HG03460 (cell line): Measurements from ENCODE around the gene BTF3.

ENCODE experiments used
- ATAC-seq: cut with Tn5 transposase; IDR thresholded peaks from one replicate; pipeline ENCODE4 v1.9.1; 2021; ENCODE audit not compliant: unreplicated experiment

BTF3 gene

DNA sequence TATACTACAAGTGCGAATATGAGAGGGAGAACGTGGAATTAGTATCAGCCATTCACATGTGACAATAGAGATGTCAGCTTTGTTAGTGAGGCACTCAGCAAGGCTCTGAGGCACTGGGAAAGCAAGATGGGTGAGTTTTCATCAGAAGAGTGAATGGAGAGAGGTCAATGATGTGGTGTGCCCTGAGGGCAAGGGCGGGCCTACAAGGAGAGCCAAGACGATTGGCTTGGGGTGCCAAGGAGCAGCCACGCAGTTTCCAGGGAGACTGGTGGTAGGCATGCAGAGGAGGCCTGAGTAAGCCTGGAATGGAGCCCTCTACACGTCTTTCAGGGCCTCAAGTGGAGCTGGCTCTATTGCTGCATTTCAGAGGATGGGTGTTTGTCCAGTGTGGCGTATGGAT is 24.7 kb downstream of the BTF3 start:
- no peak for ATAC-seq

DNA sequence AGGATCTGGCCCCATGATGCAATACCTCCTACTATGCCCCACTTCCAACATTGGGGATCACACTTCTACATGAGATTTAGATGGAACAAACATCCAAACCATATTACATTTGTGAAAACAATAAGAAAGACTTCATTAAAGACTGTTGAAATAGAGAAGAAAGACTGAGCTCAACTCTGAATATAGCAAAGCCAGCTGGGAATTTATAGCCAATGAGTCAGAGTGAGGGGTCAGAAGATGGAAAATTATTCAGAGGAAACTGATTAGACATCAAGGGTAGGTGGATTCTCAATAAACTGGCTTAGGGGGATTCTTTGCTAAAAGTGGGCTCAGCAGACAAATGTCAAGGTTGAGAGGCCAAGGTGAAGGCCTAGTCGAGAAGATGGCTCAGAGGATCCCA is 25.6 kb downstream of the BTF3 start:
- no peak for ATAC-seq

DNA sequence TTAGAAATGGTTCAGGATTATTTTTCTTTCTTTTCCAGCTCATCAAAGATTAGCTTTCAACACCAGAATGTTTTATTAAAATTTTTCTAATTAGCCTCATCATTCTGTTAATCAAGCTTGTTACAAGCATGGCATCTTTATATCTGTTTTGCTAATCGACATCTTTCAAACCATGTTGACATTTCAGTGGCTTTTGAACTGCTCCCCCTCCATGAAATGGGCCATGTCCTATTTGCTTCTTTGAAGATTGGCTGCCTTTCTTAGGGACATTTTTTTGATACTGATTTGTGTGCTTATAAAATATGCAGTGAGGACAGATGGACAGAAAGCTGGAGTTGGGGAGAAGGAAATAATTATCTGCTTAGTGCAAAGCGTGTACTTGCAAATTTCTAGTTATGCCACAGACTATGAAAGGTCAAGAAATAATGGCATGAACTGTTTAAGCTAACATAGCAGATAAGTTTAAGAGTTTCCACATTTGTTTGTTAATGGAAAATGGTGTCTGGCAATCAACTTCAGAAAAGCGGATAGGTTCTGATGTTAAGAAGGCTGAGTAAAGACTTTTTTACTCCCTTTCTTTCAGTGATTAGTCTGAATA is 27.5 kb downstream of the BTF3 start:
- no peak for ATAC-seq

DNA sequence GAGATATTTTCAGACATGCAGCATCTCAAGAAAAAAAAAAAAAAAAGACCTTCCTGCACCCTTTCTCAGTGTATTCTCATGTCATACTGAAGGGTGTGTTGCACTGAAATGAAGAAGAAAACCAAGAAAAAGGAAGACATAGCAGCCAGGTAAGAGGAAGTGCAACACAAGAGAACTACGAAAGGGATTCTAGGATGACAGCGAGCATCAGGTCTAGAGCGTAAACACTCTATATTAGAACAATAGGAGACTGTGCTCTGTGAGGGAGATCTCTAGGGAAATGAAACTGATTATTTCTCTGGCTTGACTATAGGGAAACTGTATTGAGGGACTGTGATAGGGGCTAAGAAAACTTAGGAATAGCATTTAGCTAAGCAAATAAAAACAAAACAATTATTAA is 30.0 kb downstream of the BTF3 start:
- ATAC-seq, result no peak

DNA sequence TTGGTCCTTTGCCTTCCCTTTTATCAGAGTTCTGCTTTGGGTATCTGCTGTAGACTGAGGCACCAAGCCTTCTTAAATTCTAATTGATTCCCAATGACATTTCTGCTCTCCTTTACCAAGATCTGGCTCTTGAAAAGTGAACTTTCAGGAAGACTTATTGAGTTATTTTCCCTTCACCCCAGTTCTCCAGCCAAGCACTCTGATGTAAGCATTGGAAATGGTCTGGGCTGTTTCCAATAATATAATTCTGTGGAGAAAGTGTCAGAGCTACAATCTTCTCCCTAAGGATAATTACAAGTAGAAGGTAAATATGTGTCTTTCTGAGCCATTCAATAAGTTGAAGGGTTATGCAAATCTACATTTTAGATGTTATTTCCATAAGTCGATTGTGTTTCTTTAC is 30.8 kb downstream of the BTF3 start:
- ATAC-seq, result no peak

DNA sequence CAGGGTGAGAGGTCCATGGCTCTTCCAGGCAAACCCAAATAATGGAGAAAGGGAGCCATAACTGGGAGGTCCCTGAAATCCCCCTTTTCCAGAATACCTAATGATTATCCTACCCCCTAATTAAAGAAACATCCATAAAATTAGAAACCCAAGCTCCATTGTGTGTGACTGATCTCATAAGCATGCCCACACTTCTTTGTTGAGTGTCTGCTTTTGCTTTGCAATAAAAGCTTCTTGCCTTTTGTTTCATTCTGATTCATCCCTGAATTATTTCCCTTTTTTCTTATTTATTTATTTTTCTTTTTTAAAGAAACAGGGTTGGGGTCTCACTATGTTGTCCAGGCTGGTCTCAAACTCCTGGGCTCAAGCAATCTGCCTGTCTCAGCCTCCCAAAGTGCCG is 33.1 kb downstream of the BTF3 start:
- ATAC-seq, result no peak

DNA sequence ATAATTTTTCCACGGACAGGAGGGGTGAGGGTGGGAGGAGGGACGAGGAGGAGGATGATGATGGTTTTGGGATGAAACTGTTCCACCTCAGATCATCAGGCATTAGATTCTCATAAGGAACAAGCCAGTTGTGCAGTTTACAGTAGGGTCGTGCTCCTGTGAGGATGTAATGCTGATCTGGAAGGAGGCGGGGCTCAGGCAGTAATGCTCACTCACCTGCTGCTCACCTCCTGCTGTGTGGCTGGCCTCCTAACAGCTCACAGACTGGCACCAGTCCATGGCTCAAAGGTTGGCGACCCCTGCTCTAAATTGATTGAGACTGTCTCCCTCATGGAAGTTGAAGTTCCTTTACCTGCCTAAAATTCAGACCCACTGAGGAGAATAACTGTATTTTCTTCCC is 34.0 kb downstream of the BTF3 start:
- ATAC-seq, result no peak

DNA sequence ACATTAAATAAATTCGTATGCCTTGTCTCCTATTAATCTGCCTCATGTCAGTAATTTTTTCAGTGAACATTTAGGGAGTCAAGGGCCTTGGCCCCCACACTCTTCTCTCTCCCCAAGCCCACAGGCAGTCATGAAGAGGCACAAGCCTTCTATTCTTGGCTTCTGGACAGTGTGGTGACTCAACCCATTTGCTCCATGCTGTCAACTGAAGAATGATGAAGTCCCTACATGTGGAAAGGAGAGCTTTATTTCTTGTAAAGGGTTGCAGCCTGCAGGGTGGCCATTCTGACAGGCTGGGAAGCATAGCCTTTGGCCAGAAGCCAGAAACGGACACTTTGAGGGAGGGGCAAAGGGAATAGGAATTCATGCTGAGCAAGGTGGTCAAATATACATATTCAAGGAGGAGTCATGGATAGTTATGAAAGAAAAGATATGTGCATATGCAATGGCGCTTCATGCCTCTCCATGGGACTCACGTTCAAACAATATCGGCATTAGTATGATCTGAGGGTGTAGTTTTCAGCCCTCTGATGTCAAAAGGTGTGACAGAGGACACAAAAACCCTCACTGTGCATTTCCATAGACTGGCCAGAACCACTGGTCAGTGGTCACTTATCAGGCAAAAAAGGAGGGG is 35.9 kb downstream of the BTF3 start:
- no peak for ATAC-seq

DNA sequence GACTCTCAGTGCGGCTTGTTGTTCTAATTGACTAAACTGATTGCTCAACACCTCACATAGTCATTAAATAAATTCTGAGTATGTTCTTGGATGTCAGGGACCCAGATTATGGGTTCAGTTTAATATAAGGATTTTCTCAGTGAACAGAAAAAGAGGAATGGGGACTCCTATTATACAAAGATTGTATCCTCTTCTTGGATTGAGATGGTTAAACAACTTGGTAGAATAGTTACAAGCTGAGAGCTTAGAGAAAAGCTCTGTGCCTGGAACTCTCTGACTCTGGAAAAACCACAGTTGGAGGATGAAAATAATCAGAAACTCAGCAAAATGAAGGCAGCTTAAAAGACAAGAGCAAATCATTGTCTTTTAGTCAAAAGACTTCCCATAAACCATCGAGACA is 36.7 kb downstream of the BTF3 start:
- no peak for ATAC-seq

DNA sequence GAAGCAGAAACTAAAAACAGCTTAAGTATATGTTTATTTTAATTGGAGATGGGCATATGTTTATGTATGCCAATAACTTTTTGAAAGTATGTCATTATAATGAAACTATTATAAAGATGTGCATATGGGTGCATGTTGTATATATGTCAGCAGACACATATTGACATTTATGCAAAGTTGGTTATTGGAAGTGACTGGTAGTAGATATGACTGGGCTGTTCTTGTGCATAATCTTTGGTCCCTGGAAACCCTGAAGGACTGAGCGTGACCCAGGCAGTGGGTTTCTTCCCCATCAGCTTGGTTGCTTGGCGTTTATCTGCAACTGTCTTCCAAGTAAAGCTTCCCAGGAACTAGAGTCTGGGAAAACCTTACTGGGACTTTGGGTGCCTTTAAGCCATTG is 41.5 kb downstream of the BTF3 start:
- ATAC-seq, result no peak

DNA sequence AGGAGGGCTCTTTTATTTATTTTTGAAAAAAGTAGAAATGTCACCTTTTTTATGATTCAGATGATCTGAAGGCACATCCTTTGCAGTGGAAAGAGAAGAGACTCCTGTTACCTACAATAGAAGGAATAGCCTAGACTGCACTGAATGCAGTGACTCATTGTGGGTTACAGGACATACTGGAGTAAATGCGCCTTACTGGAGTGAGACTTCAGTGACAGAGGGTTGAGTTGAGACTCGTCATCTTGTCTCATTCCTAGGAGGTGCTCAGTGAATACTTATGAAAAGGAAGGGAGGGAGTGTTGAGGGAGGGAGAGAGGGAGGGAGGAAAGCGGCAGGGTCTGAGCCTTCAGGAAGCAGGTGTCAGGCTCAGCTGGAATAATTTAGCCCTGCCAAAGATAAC is 42.0 kb downstream of the BTF3 start:
- ATAC-seq, result no peak

DNA sequence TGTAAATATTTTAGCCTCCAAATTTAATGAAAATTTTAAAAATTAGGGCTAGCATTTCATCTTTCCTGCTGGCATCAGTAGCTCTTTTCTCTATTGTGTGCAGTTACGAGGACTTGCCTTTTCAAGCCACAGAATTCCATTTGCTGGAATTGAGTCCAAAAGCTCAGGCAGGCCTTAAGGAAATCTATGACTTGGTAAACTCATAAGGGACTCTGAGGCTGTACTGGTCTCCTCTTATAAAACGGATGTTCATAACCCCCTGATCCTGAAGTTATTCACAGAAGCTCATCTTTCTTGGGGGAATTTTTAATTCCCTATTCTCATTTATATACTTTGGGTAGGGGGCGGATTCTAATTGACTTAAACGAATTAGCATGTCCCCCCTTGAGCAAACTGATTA is 43.8 kb downstream of the BTF3 start:
- ATAC-seq, result no peak

DNA sequence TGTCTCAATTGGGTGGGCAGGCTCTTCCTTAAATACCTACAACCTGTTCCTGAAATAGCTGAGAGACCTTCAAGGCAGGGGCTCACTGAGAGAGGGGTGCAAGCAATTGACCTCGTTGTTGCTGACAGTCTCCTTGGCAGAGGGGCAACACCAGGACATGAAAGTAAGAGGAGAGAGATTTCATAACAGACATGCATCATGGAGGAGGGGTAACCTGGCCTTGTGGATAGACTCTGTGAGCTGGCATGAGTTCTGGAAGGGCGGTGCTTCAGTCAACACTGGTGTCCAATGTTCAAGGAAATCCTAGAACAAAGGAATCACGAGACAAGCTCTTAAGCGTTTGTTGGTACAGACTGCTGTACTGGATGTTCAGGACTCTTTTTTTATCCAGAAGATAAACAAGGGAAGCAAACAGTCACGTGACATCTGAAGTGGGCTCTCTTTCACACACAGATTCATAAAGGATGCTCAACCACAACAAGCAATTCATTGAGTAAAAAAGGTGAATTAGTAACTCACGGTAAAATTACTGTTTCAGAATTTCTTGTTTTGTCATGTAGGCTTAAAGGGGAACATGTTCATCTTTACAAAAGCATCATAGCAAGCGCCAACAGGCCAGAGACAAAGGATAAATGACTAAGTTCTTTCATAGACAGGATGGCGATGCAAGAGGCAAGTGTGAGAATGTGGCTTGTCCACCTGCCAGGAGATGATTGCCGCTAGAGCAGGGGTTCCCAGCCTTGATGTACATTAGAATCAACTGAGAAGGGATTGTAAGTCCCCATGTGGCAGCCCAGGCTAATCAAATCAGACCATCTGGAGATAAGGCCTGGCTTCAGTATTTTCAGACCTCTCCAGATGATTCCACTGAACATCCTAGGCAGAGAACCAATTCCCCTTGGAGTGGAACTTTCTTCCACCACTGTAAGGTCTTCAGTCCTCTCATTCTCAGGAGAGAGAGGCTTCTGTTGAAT is 46.5 kb downstream of the BTF3 start:
- no peak for ATAC-seq

DNA sequence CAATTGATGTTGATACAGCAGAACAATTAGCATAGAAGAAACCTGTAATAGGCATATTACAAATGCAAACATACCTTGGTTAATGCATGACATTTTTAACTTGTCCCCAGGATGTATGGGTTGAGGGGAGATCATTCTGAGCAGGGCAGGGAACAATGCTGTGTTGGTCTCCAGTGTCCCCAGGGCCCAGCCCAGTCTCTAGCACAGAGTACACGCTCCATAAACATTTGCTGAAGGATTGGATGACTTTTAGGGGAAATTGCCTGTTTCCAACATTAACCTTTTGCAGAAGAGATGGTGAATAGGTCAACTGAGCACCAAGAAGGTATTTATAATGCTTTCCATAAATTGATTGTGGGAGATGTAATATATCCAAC is 47.1 kb downstream of the BTF3 start:
- no peak for ATAC-seq

DNA sequence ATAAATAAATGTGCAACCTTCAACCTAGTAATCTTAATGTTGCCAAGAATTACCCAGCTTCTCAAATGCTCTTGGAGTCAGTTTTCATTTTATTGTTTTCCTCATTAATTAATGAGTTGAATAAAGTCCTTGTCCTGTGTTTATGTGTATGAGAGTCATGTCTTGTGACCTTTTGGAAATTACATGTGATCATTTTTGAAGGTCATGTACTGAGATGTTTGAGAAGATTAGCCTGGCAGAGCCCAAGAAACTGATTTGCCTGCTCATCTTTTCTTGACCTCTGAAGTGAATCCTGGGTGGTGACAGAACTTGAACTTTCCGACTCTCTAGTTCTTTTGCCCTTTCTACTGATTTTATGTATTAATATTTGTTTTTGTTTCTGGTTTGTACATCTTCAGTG is 51.8 kb downstream of the BTF3 start:
- no peak for ATAC-seq

DNA sequence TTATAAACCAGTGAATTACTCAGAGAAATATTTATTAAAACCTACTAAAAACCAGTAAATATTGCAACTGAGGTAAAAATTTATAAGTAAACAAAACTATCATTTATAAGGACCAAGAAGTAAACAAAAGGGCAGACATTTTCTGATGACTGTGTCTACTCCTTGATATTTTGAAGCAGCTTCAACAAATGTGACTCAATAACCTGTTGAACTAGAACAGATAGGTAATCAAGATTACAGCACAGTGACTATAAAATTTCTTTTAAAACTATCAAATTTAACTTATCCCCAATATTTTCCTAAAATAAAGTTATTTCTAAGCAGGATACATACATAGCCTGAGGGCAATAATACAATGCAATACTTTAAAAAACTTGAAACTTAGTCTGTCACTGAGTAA is 54.4 kb downstream of the BTF3 start:
- ATAC-seq, result no peak
